ENCODE results near the gene MYO1C. TPM values are rescaled to one million over a fixed set of nuclear protein-coding genes. Genes with fewer than 3 reads are reported as not detected.
"Not testable (repeated sequence)": the region's sequence is repeated elsewhere in the genome, so short reads cannot be mapped to it uniquely, and the experiment has no call there.

The MYO1C gene
- total and polyA plus RNA-seq, 8 donors, result 45.2 to 158 (median 81.3) TPM

- 0 to 1% (median 0%) methylated on average over 62 to 93 of the region's 93 CpGs for WGBS, 5 donors
- H3K4me1 ChIP-seq, result peaks cover 43 to 64% (median 58%) of the 10 kb centered on the region in 4 donors
- intact Hi-C loops (cut with DNase I; ENCODE audit: low total_unique reads), result no loop called here
These were observed 36.5 kb downstream of the MYO1C start, which contains the start of gene CRK for GRCh38 chr17:1455797-1456599. CRK (minus strand) TSS chr17:1456232; CDS start chr17:1456117, 115 bp downstream.

GRCh38 chr17:1455291-1455796 lies 37.1 kb downstream of the MYO1C start:
- Histone ChIP-seq H3K27ac (peak overlapping the region; percentile 96 to 100 (median 99)), H3K4me1 (peaks cover 37 to 64% (median 54%) of the 10 kb centered on the region in 4 donors), H3K9me3 (no peaks in the 10 kb centered on the region), H3K36me3 (peaks cover 0 to 12% (median 4%) of the 10 kb centered on the region in 4 donors), H3K27me3 (no peaks in the 10 kb centered on the region), H3K4me3 (peak overlapping the region; percentile 73 to 100 (median 98))
- WGBS, 5 donors, result 0 to 1% (median 0%) methylated on average over 20 to 31 of the region's 31 CpGs
- intact Hi-C loops (cut with DNase I; ENCODE audit: low total_unique reads), result no loop called here
- peak; percentile 62 to 88 for DNase-seq
- TF ChIP-seq EP300 (IDR thresholded peaks at IDR 0.05), result no peak
- TF ChIP-seq, protein P1, sequence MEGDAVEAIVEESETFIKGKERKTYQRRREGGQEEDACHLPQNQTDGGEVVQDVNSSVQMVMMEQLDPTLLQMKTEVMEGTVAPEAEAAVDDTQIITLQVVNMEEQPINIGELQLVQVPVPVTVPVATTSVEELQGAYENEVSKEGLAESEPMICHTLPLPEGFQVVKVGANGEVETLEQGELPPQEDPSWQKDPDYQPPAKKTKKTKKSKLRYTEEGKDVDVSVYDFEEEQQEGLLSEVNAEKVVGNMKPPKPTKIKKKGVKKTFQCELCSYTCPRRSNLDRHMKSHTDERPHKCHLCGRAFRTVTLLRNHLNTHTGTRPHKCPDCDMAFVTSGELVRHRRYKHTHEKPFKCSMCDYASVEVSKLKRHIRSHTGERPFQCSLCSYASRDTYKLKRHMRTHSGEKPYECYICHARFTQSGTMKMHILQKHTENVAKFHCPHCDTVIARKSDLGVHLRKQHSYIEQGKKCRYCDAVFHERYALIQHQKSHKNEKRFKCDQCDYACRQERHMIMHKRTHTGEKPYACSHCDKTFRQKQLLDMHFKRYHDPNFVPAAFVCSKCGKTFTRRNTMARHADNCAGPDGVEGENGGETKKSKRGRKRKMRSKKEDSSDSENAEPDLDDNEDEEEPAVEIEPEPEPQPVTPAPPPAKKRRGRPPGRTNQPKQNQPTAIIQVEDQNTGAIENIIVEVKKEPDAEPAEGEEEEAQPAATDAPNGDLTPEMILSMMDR (IDR thresholded peaks at IDR 0.05), result peak in 5 of 7 experiments; percentile 33 to 58 (median 52)
- TF ChIP-seq POLR2AphosphoS5 (IDR thresholded peaks at IDR 0.05), result peak in 2 of 3 donors; percentile 47 to 75

More at GRCh38 chr17:1455797-1456599, 36.5 kb downstream of the MYO1C start, which contains the start of gene CRK:
- Histone ChIP-seq H3K4me3 (peak within 1 kb of the TSS; percentile 73 to 100 (median 98)), H3K9me3 (no peaks in the 10 kb centered on the region), H3K36me3 (peaks cover 0 to 9% (median 3%) of the 10 kb centered on the region in 4 donors), H3K27ac (peak within 1 kb of the TSS; percentile 96 to 100 (median 99)), H3K27me3 (no peaks in the 10 kb centered on the region)
- no peak for TF ChIP-seq EP300 (IDR thresholded peaks at IDR 0.05)
- TF ChIP-seq POLR2A (IDR thresholded peaks at IDR 0.05), result peak in 1 of 4 donors; percentile 27
- peak; percentile 89 to 98 (median 96) for TF ChIP-seq POLR2AphosphoS5 (IDR thresholded peaks at IDR 0.05)
- TF ChIP-seq, protein P1 (IDR thresholded peaks at IDR 0.05), result no peak
- DNase-seq, result peak; percentile 98 to 99

GRCh38 chr17:1454541-1454940 lies 37.9 kb downstream of the MYO1C start:
- Histone ChIP-seq H3K27me3 (no peaks in the 10 kb centered on the region), H3K4me1 (peaks cover 38 to 65% (median 54%) of the 10 kb centered on the region in 4 donors), H3K4me3 (peak overlapping the region; percentile 73 to 100 (median 98)), H3K27ac (peak overlapping the region; percentile 5 to 100 (median 99)), H3K36me3 (peaks cover 0 to 17% (median 4%) of the 10 kb centered on the region in 4 donors), H3K9me3 (no peaks in the 10 kb centered on the region)
- TF ChIP-seq, protein P1 (IDR thresholded peaks at IDR 0.05), result no peak
- TF ChIP-seq POLR2A (IDR thresholded peaks at IDR 0.05) (no peak), EP300 (IDR thresholded peaks at IDR 0.05) (no peak), POLR2AphosphoS5 (IDR thresholded peaks at IDR 0.05) (no peak)
- whole genome bisulfite sequencing, 5 donors, result 55 to 64% (median 61%) methylated on average over 9 of the region's 9 CpGs
- intact Hi-C loops (cut with DNase I; ENCODE audit: low total_unique reads), result no loop called here
- no peak for DNase-seq

DNA sequence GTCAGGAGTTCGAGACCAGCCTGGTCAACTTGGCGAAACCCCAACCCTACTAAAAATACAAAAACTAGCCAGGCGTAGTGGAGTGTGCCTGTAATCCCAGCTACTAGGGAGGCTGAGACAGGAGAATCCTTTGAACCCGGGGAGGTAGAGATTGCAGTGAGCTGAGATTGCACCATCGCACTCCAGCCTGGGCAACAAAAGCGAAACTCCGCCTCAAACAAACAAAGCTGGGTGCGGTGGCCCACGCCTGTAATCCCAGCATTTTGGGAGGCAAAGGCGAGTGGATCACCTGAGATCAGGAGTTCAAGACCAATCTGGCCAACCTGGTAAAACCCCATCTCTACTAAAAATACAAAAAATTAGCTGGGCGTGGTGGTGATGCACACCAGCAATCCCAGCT lies 38.8 kb downstream of the MYO1C start:
- WGBS, 5 donors, result 64 to 86% (median 74%) methylated on average over 11 of the region's 11 CpGs
- peaks cover 0 to 25% (median 4%) of the 10 kb centered on the region in 4 donors for H3K36me3 ChIP-seq
- peaks cover 39 to 73% (median 61%) of the 10 kb centered on the region in 4 donors for H3K4me1 ChIP-seq
- H3K9me3 ChIP-seq; H3K27me3 ChIP-seq; intact Hi-C loops (cut with DNase I; ENCODE audit: low total_unique reads): not testable (repeated sequence)
- H3K4me3 ChIP-seq, result peak overlapping the region in 1 of 4 donors; percentile 98
- peak in 1 of 2 donors; percentile 43 for DNase-seq
- H3K27ac ChIP-seq, result peak overlapping the region in 4 of 5 donors; percentile 4 to 99 (median 68)
